Endothelial cell of umbilical vein (primary cell): ENCODE data around the gene DEXI. TPM values are rescaled to one million over a fixed set of nuclear protein-coding genes. Genes with fewer than 3 reads are reported as not detected.
"Not testable (repeated sequence)": the region's sequence is repeated elsewhere in the genome, so short reads cannot be mapped to it uniquely, and the experiment has no call there.

Experiments used
- BruUV-seq: library from RNA; stranded (reverse); fragments of 400-500 nt; replicated peaks from 2 replicates; lab custom pipeline; 2021; lab: Mats Ljungman, UMichigan
- CTCF ChIA-PET: fragments of 300-600, 350-600 bp; sonication (Branson Sonifier 250); formaldehyde crosslinking; loops from one replicate; lab custom pipeline; 2021; ENCODE audit warnings: antibody characterized with exemption, inconsistent platforms; lab: Charles Lee
- POLR2A ChIA-PET: fragments of 300-600, 350-600 bp; sonication (Branson Sonifier 250); formaldehyde crosslinking; loops from one replicate; lab custom pipeline; 2021; ENCODE audit warnings: antibody characterized with exemption, inconsistent platforms; lab: Charles Lee
- DNase-seq: peaks from one replicate; pipeline ENCODE4 v3.0.0-alpha.2; 2011; ENCODE audit warnings: low read depth, low spot score
- FAIRE-seq: peaks from 2 replicates; lab custom pipeline; 2011; peaks lifted over from hg19 to GRCh38; lab: Jason Lieb, UNC
- H2AFZ ChIP-seq: 2 replicates; pipeline ENCODE4 v1.6.0; 2012; ENCODE audit warnings: low read depth, low read length, control low read depth, inconsistent platforms
- H3K27ac ChIP-seq: 2 replicates; pipeline ENCODE4 v1.5.1; 2011; ENCODE audit warnings: low read depth, mild to moderate bottlenecking, control low read depth, low read length, moderate library complexity; ENCODE audit not compliant: insufficient read depth
- H3K27me3 ChIP-seq, 2 experiments: 2 replicates each; pipeline versions ENCODE4 v1.6.0 to v1.6.1; 2011; ENCODE audit warnings: low read length in 2 of 2, mixed read lengths in 1 of 2; ENCODE audit not compliant: control insufficient read depth in 2 of 2, insufficient read depth in 2 of 2
- H3K36me3 ChIP-seq, 2 experiments: 2 replicates in 1 of 2; 3 replicates in 1 of 2; pipeline ENCODE4 v1.5.1; 2011; ENCODE audit warnings: low read length in 2 of 2, mild to moderate bottlenecking in 1 of 2, moderate library complexity in 1 of 2; ENCODE audit not compliant: control insufficient read depth in 2 of 2, insufficient read depth in 2 of 2; ENCODE audit errors: extremely low read depth in 1 of 2
- H3K4me1 ChIP-seq: 3 replicates; pipeline ENCODE4 v1.5.1; 2011; ENCODE audit warnings: mild to moderate bottlenecking, low read length; ENCODE audit not compliant: control insufficient read depth, insufficient read depth; ENCODE audit errors: extremely low read depth
- H3K4me2 ChIP-seq: 2 replicates; pipeline ENCODE4 v1.6.1; 2011; ENCODE audit warnings: low read length, control low read depth, mixed read lengths; ENCODE audit not compliant: insufficient read depth
- H3K4me3 ChIP-seq, 3 experiments: fragments of 200-600 bp in 1 of 3; sonication (generic), shearing (Covaris generic) in 1 of 3; replicated peaks in 1 of 3; 2 replicates each; pipeline ENCODE4 v1.5.1; 2011 to 2016; ENCODE audit warnings: control low read depth in 3 of 3, low read length in 3 of 3, mild to moderate bottlenecking in 2 of 3, inconsistent platforms in 1 of 3, low read depth in 1 of 3, moderate library complexity in 1 of 3; ENCODE audit not compliant: insufficient read depth in 1 of 3
- H3K79me2 ChIP-seq: 2 replicates; pipeline ENCODE4 v1.6.0; 2012; ENCODE audit warnings: low read length, inconsistent platforms; ENCODE audit not compliant: control insufficient read depth, insufficient read depth
- H3K9ac ChIP-seq: replicated peaks from 2 replicates; pipeline ENCODE3; 2011; ENCODE audit warnings: low read length, control low read depth; ENCODE audit not compliant: insufficient read depth; ENCODE audit errors: extremely low read depth
- H3K9me1 ChIP-seq: replicated peaks from 3 replicates; pipeline ENCODE4 v1.6.0; 2011; ENCODE audit warnings: mild to moderate bottlenecking, low read length; ENCODE audit not compliant: control insufficient read depth, insufficient read depth; ENCODE audit errors: extremely low read depth
- H3K9me3 ChIP-seq: replicated peaks from 2 replicates; pipeline ENCODE4 v1.5.1; 2012; ENCODE audit warnings: low read length, inconsistent platforms; ENCODE audit not compliant: control insufficient read depth, insufficient read depth
- H4K20me1 ChIP-seq: replicated peaks from 2 replicates; pipeline ENCODE3; 2011; ENCODE audit warnings: mild to moderate bottlenecking, low read length; ENCODE audit not compliant: control insufficient read depth, insufficient read depth; ENCODE audit errors: extremely low read depth
- CTCF ChIP-seq, 2 donors: IDR thresholded peaks; 1 replicate in 1 of 2; 2 replicates in 1 of 2; pipeline ENCODE4 v1.5.1; 2011; ENCODE audit warnings: low read length in 2 of 2, mild to moderate bottlenecking in 2 of 2, moderate library complexity in 2 of 2, control low read depth in 1 of 2, inconsistent platforms in 1 of 2, low read depth in 1 of 2; ENCODE audit not compliant: insufficient read depth in 1 of 2; ENCODE audit errors: extremely low read depth in 1 of 2
- EZH2 ChIP-seq: IDR thresholded peaks from 2 replicates; pipeline ENCODE4 v1.6.1; 2012; ENCODE audit warnings: borderline replicate concordance, low read depth, mild to moderate bottlenecking, moderate library complexity, low read length, inconsistent platforms; ENCODE audit not compliant: severe bottlenecking
- FOS ChIP-seq: IDR thresholded peaks from 2 replicates; pipeline ENCODE4 v1.6.1; 2011; ENCODE audit warnings: mild to moderate bottlenecking, low read length, moderate library complexity, borderline replicate concordance; ENCODE audit not compliant: insufficient read depth
- GATA2 ChIP-seq: IDR thresholded peaks from 2 replicates; pipeline ENCODE4 v1.7.0; 2011; ENCODE audit warnings: low read depth, mild to moderate bottlenecking, moderate library complexity, mixed read lengths, low read length; ENCODE audit not compliant: insufficient read length, insufficient read depth
- JUN ChIP-seq: IDR thresholded peaks from 2 replicates; pipeline ENCODE4 v1.6.1; 2011; ENCODE audit warnings: borderline replicate concordance, low read depth; ENCODE audit not compliant: insufficient read length, insufficient read depth
- MAX ChIP-seq: IDR thresholded peaks from 2 replicates; pipeline ENCODE4 v1.6.1; 2011; ENCODE audit not compliant: insufficient read depth, insufficient read length
- MYC ChIP-seq: IDR thresholded peaks from one replicate; pipeline ENCODE4 v1.6.1; 2011; ENCODE audit warnings: mild to moderate bottlenecking, low read depth, low read length
- POLR2A ChIP-seq: IDR thresholded peaks from 2 replicates; pipeline ENCODE4 v1.6.1; 2012; ENCODE audit warnings: low read depth, mild to moderate bottlenecking, control low read depth, low read length
- POLR2AphosphoS5 ChIP-seq: IDR thresholded peaks from 2 replicates; pipeline ENCODE4 v1.6.1; 2012; ENCODE audit warnings: low read depth, mild to moderate bottlenecking, control low read depth, low read length, moderate library complexity; ENCODE audit not compliant: insufficient read depth
- dilution Hi-C: fragments of 300-500 bp; cut with MboI; formaldehyde crosslinking; loops from one replicate; pipeline ENCODE4 v1.15.0; 2019; ENCODE audit warnings: low sequenced_read_pairs; ENCODE audit not compliant: extremely low pct_ligation_motif_present
- intact Hi-C: fragments of 100-400 bp; cut with micrococcal nuclease; formaldehyde crosslinking; loops from one replicate; pipeline ENCODE4 v1.10.0; 2022
- polyA plus RNA-seq, 4 experiments: library from polyadenylated mRNA; depleted of rRNA in 3 of 4; stranded (reverse) in 3 of 4; unstranded in 1 of 4; fragments of >200 nt; gene quantifications; 2 replicates each; pipeline versions ENCODE4 v1.2.1 to v1.2.3, GENCODE V29; 2011 to 2012; ENCODE audit warnings: missing spikeins in 1 of 4
- total RNA-seq: library from RNA; stranded (reverse); gene quantifications from 2 replicates; pipeline ENCODE4 v1.2.3, GENCODE V29; 2021

DEXI gene
- total and polyA plus RNA-seq, 2 donors (not counting 3 experiments of a cell fraction or from before 2014, with no cell fraction given), result 32.8 to 69.5 TPM

GRCh38 chr16:10967986-10968385 lies 25.7 kb upstream of the DEXI start:
- Histone ChIP-seq H3K79me2 (no peaks in the 10 kb centered on the region), H3K9me1 (no peaks in the 10 kb centered on the region), H3K9ac (no peak overlapping the region), H3K4me1 (no peaks in the 10 kb centered on the region), H3K4me3 (no peak overlapping the region), H3K9me3 (no peaks in the 10 kb centered on the region), H3K27me3 (no peaks in the 10 kb centered on the region), H3K27ac (no peak overlapping the region), H2AFZ (no peak overlapping the region), H3K4me2 (no peak overlapping the region), H4K20me1 (no peaks in the 10 kb centered on the region), H3K36me3 (peaks cover 4 to 9% of the 10 kb centered on the region in 2 experiments)
- ChIA-PET POLR2A (interaction anchor here (1.2 kb wide), 1 partner anchor 287 kb away, joined by 3 read pairs; no protein-coding TSS in a partner anchor), CTCF (interaction anchor here (0.7 to 12.3 kb wide), 5 partner anchors 14 to 439 kb away, joined by 3 to 347 read pairs (median 8); partner anchors contain the start of genes DEXI and SOCS1)
- BruUV-seq, result no TSS peak
- DNase-seq (no peak), FAIRE-seq (no peak)
- intact Hi-C loops (no loop called here), dilution Hi-C loops (no loop called here)
- TF ChIP-seq FOS (no peak), MYC (no peak), JUN (no peak), MAX (no peak), EZH2 (no peak), POLR2A (no peak), GATA2 (no peak), POLR2AphosphoS5 (no peak), CTCF (IDR thresholded peaks at IDR 0.05; ENCODE audit: extremely low read depth in 1 of 2, insufficient read depth in 1 of 2, low read depth in 1 of 2, low read length in 2 of 2) (no peak)

GRCh38 chr16:10966559-10966958 lies 24.3 kb upstream of the DEXI start:
- H3K79me2 ChIP-seq, dilution Hi-C loops, H3K4me2 ChIP-seq, H4K20me1 ChIP-seq, H3K4me1 ChIP-seq, H3K9me3 ChIP-seq, H3K27me3 ChIP-seq, H3K4me3 ChIP-seq, H2AFZ ChIP-seq, FAIRE-seq, DNase-seq, H3K9me1 ChIP-seq, intact Hi-C loops, H3K36me3 ChIP-seq, H3K9ac ChIP-seq, BruUV-seq, POLR2A ChIA-PET, H3K27ac ChIP-seq: not testable (repeated sequence)
- CTCF ChIA-PET, result interaction anchor here (1.9 to 12.3 kb wide), 2 partner anchors 13 to 291 kb away, joined by 5 to 347 read pairs; partner anchors contain the start of gene SOCS1
